ENCODE data around the gene GALNT7. TPM values are rescaled to one million over a fixed set of nuclear protein-coding genes. Genes with fewer than 3 reads are reported as not detected.

The GALNT7 gene
- total and polyA plus RNA-seq, 5 donors = 3.6 to 11.0 (median 8.2) TPM

Small RNAs within 50 kb of the gene (microRNA-seq; reads per million reads assigned to microRNA genes)
- gene MIR548T = 0 reads per million in 2 donors

Other genes starting within 250 kb of the GALNT7 start
- gene HMGB2, start 165.5 kb downstream of the GALNT7 start, total RNA-seq = 10 to 100 TPM; 26.3 to 53.4 (median 44.3) TPM
- gene HMGB2, start 165.5 kb downstream of the GALNT7 start, polyA plus RNA-seq = 98.3 TPM
- gene SAP30, start 202.1 kb downstream of the GALNT7 start, total RNA-seq = 10 to 100 TPM; 18.8 to 23.7 (median 20.8) TPM
- gene SAP30, start 202.1 kb downstream of the GALNT7 start, polyA plus RNA-seq = 20.0 TPM
- gene SCRG1, start 230.3 kb downstream of the GALNT7 start, total RNA-seq = 1 to 10 TPM in 3 of 4 donors, under 1 TPM in 1; 0.71 to 2.4 (median 1.7) TPM
- 1.5 TPM for gene SCRG1, start 230.3 kb downstream of the GALNT7 start, polyA plus RNA-seq